Upper lobe of right lung (tissue), 1 donor: Measurements from ENCODE around the gene OR1S1. TPM values are rescaled to one million over a fixed set of nuclear protein-coding genes. Genes with fewer than 3 reads are reported as not detected.

ENCODE experiments used
- ATAC-seq: fragments of 200-7000 bp; cut with Tn5 transposase; one replicate; pipeline ENCODE4 v1.9.1; 2020; ENCODE audit warnings: mild to moderate bottlenecking, moderate library complexity
- DNase-seq: peaks from one replicate; pipeline ENCODE4 v3.0.0-alpha.2; 2020
- H3K27ac ChIP-seq: fragments of 200-600 bp; one replicate; pipeline ENCODE4 v1.8.0; 2022
- H3K27me3 ChIP-seq: fragments of 200-600 bp; one replicate; pipeline ENCODE4 v1.8.0; 2022; ENCODE audit warnings: mild to moderate bottlenecking
- H3K36me3 ChIP-seq: fragments of 200-600 bp; one replicate; pipeline ENCODE4 v1.8.0; 2022
- H3K4me1 ChIP-seq: fragments of 200-600 bp; one replicate; pipeline ENCODE4 v1.8.0; 2022
- H3K4me3 ChIP-seq: fragments of 200-600 bp; one replicate; pipeline ENCODE4 v1.8.0; 2022; ENCODE audit warnings: mild to moderate bottlenecking
- H3K9me3 ChIP-seq: fragments of 200-600 bp; one replicate; pipeline ENCODE4 v1.8.0; 2022
- intact Hi-C: fragments of 100-400 bp; cut with DNase I; formaldehyde crosslinking; loops from one replicate; pipeline ENCODE4 v1.11.0; 2022
- total RNA-seq: library from RNA; stranded (reverse); fragmentation: NEBNext Ultra II Directional; extraction: Animal tissue kit (Norgen Biotek cat#: 25700); gene quantifications from one replicate; pipeline ENCODE4 v1.2.1, GENCODE V29; 2021
- TF ChIP-seq, protein P1 (sequence below): fragments of 200-600 bp; IDR thresholded peaks from one replicate; pipeline ENCODE4 v1.8.0; 2022; ENCODE audit warnings: antibody characterized with exemption
- donor health status: DM: no; HTN: yes; CAD: no; lungs with severe emphysema.

Gene OR1S1
- total RNA-seq, 1 donor from 2014 or later, result not detected

DNA sequence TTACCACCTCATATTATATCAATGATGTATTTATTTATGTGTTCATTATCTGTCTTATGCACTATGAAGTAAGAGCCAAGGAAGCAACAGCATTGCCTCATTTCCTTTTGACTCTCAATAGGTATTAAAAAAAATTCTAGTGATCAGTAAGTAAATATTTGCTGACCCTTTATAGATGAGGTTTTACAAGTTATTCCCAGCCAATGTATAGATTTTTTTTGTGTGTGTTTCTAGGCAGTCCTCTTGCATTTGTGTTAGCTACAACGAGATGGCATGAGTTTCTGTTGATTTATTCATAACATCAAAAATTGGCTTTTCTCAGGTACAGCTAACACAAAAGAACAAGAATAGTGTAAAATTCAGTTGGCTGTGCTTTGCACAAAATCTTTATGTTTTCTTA is 13.2 kb upstream of the OR1S1 start:
- Histone ChIP-seq H3K27me3 (no peaks in the 10 kb centered on the region), H3K36me3 (no peaks in the 10 kb centered on the region), H3K27ac (no peak overlapping the region), H3K4me3 (no peak overlapping the region), H3K4me1 (no peaks in the 10 kb centered on the region), H3K9me3 (no peaks in the 10 kb centered on the region)
- no peak for DNase-seq
- TF ChIP-seq, protein P1, sequence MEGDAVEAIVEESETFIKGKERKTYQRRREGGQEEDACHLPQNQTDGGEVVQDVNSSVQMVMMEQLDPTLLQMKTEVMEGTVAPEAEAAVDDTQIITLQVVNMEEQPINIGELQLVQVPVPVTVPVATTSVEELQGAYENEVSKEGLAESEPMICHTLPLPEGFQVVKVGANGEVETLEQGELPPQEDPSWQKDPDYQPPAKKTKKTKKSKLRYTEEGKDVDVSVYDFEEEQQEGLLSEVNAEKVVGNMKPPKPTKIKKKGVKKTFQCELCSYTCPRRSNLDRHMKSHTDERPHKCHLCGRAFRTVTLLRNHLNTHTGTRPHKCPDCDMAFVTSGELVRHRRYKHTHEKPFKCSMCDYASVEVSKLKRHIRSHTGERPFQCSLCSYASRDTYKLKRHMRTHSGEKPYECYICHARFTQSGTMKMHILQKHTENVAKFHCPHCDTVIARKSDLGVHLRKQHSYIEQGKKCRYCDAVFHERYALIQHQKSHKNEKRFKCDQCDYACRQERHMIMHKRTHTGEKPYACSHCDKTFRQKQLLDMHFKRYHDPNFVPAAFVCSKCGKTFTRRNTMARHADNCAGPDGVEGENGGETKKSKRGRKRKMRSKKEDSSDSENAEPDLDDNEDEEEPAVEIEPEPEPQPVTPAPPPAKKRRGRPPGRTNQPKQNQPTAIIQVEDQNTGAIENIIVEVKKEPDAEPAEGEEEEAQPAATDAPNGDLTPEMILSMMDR, result no peak
- intact Hi-C loops, result no loop called here
- ATAC-seq, result no peak

DNA sequence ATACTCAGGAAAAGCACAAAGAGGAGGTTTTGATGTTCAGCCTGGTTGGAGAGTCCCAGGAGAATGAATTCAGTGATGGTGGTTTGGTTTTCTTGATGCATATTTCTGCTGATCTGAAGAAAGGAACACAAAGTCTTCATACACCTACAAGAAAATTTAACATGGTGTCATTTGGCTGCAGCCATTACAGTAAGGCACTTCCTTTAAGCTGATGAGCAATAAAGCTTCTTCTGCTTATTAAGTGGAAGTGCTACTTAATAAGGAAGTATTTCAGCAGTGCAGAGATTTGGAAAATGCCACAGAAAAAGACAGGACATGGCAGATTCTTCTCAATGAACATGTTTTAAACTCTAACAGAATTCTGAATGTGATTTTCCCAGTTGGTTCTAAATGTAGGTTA is 8.5 kb upstream of the OR1S1 start, which contains the start of gene OR1S2:
Gene OR1S2 (minus strand): TSS at position 101 of the 400 bp plus-strand sequence. CDS start 0 bp downstream, at position 101.
- TF ChIP-seq, protein P1, result no peak
- no peak for ATAC-seq

GRCh38 chr11:58216476-58216875 is 4.0 kb downstream of the OR1S1 start:
- intact Hi-C loops, result no loop called here
- Histone ChIP-seq H3K9me3 (no peaks in the 10 kb centered on the region), H3K27me3 (no peaks in the 10 kb centered on the region), H3K4me3 (no peak overlapping the region), H3K36me3 (no peaks in the 10 kb centered on the region), H3K27ac (no peak overlapping the region), H3K4me1 (no peaks in the 10 kb centered on the region)
- ATAC-seq, result no peak
- TF ChIP-seq, protein P1, result no peak
- no peak for DNase-seq

More for the DNA sequence above, 8.5 kb upstream of the OR1S1 start, which contains the start of gene OR1S2:
- no peak for DNase-seq
- Histone ChIP-seq H3K27me3 (no peaks in the 10 kb centered on the region), H3K4me1 (no peaks in the 10 kb centered on the region), H3K4me3 (no peak within 1 kb of the TSS), H3K9me3 (no peaks in the 10 kb centered on the region), H3K27ac (no peak within 1 kb of the TSS), H3K36me3 (no peaks in the 10 kb centered on the region)
- intact Hi-C loops, result no loop called here

GRCh38 chr11:58222721-58223120 is 10.2 kb downstream of the OR1S1 start:
- Histone ChIP-seq H3K27ac (no peak overlapping the region), H3K4me3 (no peak overlapping the region), H3K4me1 (no peaks in the 10 kb centered on the region), H3K36me3 (no peaks in the 10 kb centered on the region), H3K9me3 (no peaks in the 10 kb centered on the region), H3K27me3 (no peaks in the 10 kb centered on the region)
- DNase-seq (no peak), ATAC-seq (no peak)
- TF ChIP-seq, protein P1, result no peak
- intact Hi-C loops, result no loop called here

- DNase-seq (no peak), ATAC-seq (no peak)
- intact Hi-C loops, result no loop called here
- Histone ChIP-seq H3K4me3 (no peak overlapping the region), H3K9me3 (no peaks in the 10 kb centered on the region), H3K36me3 (no peaks in the 10 kb centered on the region), H3K4me1 (no peaks in the 10 kb centered on the region), H3K27ac (no peak overlapping the region), H3K27me3 (no peaks in the 10 kb centered on the region)
- TF ChIP-seq, protein P1, result no peak
These were observed 15.6 kb downstream of the OR1S1 start for GRCh38 chr11:58227956-58228615.

DNA sequence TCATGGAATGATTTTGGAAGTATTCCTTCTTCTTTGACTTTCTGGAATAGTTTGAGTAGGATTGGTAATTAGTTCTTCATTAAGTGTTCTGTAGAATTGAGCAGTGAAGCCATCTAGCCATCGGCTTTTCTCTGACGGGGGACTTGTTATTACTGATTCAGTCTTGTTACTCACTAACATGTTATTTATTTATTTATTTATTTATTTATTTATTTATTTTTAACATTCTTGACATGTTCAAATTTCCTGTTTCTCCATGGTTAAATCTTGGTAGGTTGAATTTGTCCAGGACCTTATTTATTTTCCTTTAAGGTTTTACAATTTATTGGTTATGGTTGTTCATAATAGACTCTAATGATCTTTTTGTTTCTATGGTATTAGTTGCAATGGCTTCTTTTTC is 31.4 kb downstream of the OR1S1 start:
- no peak overlapping the region for H3K27ac ChIP-seq
- no peaks in the 10 kb centered on the region for H3K4me1 ChIP-seq
- DNase-seq, result no peak
- no peak overlapping the region for H3K4me3 ChIP-seq
- ATAC-seq, result no peak
- intact Hi-C loops, result no loop called here
- H3K27me3 ChIP-seq, result no peaks in the 10 kb centered on the region
- no peaks in the 10 kb centered on the region for H3K36me3 ChIP-seq
- no peaks in the 10 kb centered on the region for H3K9me3 ChIP-seq
- TF ChIP-seq, protein P1, result no peak
